T1000 (cell line): ENCODE results near the gene MT1M.
"Not testable (repeated sequence)": the region's sequence is repeated elsewhere in the genome, so short reads cannot be mapped to it uniquely, and the experiment has no call there.

Source experiments
- DNase-seq: peaks from one replicate; lab custom pipeline; 2025; ENCODE audit warnings: mixed read lengths; lab: John Stamatoyannopoulos, UW

Gene MT1M

GRCh38 chr16:56608876-56609462, 23.5 kb upstream of the MT1M start:
- no peak for DNase-seq

- no peak for DNase-seq
These were observed 23.0 kb upstream of the MT1M start for GRCh38 chr16:56609463-56609921.

GRCh38 chr16:56610017-56610608, 22.3 kb upstream of the MT1M start:
- no peak for DNase-seq

- no peak for DNase-seq
These were observed 21.8 kb upstream of the MT1M start for GRCh38 chr16:56610609-56611111.

GRCh38 chr16:56611281-56611833, 21.1 kb upstream of the MT1M start:
- DNase-seq, result no peak

- DNase-seq, result no peak
These were observed 18.8 kb upstream of the MT1M start for GRCh38 chr16:56613706-56614105.

- DNase-seq, result no peak
These were observed 17.9 kb upstream of the MT1M start for GRCh38 chr16:56614549-56614991.

- no peak for DNase-seq
These were observed 17.1 kb upstream of the MT1M start for GRCh38 chr16:56615353-56615752.

GRCh38 chr16:56616608-56617211, 15.7 kb upstream of the MT1M start:
- DNase-seq, result no peak

GRCh38 chr16:56617212-56618085, 15.0 kb upstream of the MT1M start:
- no peak for DNase-seq

GRCh38 chr16:56618138-56618537, 14.3 kb upstream of the MT1M start:
- no peak for DNase-seq

- DNase-seq, result no peak
These were observed 12.0 kb upstream of the MT1M start for GRCh38 chr16:56620339-56620897.

- not testable (repeated sequence) for DNase-seq
These were observed 10.6 kb upstream of the MT1M start for GRCh38 chr16:56621665-56622445.

- not testable (repeated sequence) for DNase-seq
These were observed 9.3 kb upstream of the MT1M start for GRCh38 chr16:56623184-56623583.

GRCh38 chr16:56623637-56624036, 8.8 kb upstream of the MT1M start:
- no peak for DNase-seq

GRCh38 chr16:56625140-56625942, 7.1 kb upstream of the MT1M start, which contains the start of gene MT1E:
MT1E (plus strand) TSS chr16:56625781; CDS start chr16:56625852, 71 bp downstream.
- peak; percentile 73 for DNase-seq

- peak; percentile 73 for DNase-seq
These were observed 6.4 kb upstream of the MT1M start for GRCh38 chr16:56625943-56626654.

- DNase-seq, result no peak
These were observed 5.8 kb upstream of the MT1M start for GRCh38 chr16:56626685-56627084.
